Fibroblast of pulmonary artery (primary cell): ENCODE results near the gene AFTPH.
A peak's percentile ranks its signal among the peaks of the same experiment; 100 is the strongest.
"Not testable (repeated sequence)": the region's sequence is repeated elsewhere in the genome, so short reads cannot be mapped to it uniquely, and the experiment has no call there.

Source experiments
- DNase-seq: peaks from one replicate; pipeline ENCODE4 v3.0.0-alpha.2; 2010; ENCODE audit warnings: low read depth
- H3K4me3 ChIP-seq: replicated peaks from 2 replicates; pipeline ENCODE4 v1.5.1; 2011; ENCODE audit warnings: low read depth, mild to moderate bottlenecking, control low read depth, low read length, moderate library complexity
- TF ChIP-seq, protein P1 (sequence below): IDR thresholded peaks from 2 replicates; pipeline ENCODE4 v1.5.1; 2011; ENCODE audit warnings: mild to moderate bottlenecking, control low read depth, low read length, inconsistent platforms; ENCODE audit errors: missing control alignments

The AFTPH gene

DNA sequence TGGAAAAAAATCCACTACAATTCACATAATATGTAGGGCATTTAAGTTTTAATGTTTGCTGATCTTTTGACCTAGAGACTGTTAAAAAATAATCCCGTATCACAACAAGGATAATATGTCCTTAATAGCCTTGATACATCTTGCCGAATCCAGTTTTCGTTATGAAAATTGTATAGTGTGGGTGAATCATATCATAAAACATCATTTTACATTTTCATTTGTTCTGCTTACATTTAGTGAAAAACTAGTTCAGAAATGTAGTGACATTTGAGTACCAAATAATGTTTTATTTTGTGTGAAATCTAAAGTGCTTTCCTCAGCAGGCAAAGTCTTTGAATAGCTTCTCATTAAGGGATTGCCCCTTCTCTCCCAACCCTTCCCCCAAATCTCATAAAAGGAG is 1.9 kb downstream of the AFTPH start:
- H3K4me3 ChIP-seq, result no peak overlapping the region
- TF ChIP-seq, protein P1, sequence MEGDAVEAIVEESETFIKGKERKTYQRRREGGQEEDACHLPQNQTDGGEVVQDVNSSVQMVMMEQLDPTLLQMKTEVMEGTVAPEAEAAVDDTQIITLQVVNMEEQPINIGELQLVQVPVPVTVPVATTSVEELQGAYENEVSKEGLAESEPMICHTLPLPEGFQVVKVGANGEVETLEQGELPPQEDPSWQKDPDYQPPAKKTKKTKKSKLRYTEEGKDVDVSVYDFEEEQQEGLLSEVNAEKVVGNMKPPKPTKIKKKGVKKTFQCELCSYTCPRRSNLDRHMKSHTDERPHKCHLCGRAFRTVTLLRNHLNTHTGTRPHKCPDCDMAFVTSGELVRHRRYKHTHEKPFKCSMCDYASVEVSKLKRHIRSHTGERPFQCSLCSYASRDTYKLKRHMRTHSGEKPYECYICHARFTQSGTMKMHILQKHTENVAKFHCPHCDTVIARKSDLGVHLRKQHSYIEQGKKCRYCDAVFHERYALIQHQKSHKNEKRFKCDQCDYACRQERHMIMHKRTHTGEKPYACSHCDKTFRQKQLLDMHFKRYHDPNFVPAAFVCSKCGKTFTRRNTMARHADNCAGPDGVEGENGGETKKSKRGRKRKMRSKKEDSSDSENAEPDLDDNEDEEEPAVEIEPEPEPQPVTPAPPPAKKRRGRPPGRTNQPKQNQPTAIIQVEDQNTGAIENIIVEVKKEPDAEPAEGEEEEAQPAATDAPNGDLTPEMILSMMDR, result no peak
- no peak for DNase-seq

DNA sequence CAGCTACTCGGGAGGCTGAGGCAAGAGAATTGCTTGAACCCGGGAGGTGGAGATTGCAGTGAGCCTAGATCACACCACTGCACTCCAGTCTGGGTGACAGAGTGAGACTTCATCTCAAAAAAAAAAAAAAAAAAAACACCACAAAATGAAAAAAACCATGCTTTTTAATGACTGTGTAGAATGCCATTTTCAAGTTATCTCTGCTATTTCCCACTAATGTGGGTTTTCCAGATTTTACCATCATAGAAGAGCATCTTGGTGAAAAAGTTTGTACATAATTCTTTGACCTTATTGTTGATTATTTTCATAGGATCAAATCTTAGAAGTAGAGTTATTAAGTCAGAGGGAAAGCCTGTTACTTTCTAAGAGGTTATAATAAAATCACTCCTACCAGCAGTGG is 6.8 kb downstream of the AFTPH start:
- not testable (repeated sequence) for DNase-seq, H3K4me3 ChIP-seq

DNA sequence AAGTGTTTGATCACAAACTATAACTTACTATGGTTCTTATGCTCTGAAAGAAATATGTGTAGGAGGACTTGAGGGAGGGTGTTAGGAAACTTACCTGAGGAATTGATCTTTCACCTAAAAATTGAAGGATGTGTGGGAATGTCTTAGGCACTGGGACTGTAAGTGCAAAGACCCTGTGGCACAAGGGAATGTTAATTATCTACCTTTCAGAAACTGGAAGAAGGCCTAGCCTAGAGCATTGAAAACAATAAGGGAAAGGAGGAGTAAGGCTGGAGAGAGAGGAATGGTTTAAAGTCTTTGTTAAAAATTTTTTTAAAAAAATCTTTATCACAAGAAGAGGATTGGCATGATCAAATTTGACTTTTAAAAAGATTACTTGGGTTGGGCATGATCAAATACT is 7.9 kb downstream of the AFTPH start:
- no peak for DNase-seq
- TF ChIP-seq, protein P1, result no peak
- H3K4me3 ChIP-seq, result no peak overlapping the region

DNA sequence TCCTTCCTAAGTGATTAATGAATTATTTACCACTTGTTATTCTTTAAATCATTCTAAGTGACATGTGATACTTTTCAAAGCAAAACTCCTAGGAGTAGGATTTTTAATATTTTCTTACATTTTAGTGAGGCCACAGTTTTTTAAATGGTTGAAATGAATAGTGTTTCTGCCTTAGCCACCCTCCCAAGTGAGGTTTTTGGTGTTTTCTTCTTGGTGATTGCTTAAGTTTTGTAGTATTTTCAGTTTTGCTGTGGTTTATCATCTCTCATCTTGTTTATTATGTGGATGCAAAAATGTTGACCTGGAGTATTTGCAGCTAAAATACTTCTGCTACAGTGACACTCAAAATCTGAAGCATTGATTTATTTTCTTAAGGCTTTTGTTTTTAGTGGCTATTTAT is 9.8 kb downstream of the AFTPH start:
- no peak overlapping the region for H3K4me3 ChIP-seq
- DNase-seq, result no peak
- TF ChIP-seq, protein P1, result no peak

DNA sequence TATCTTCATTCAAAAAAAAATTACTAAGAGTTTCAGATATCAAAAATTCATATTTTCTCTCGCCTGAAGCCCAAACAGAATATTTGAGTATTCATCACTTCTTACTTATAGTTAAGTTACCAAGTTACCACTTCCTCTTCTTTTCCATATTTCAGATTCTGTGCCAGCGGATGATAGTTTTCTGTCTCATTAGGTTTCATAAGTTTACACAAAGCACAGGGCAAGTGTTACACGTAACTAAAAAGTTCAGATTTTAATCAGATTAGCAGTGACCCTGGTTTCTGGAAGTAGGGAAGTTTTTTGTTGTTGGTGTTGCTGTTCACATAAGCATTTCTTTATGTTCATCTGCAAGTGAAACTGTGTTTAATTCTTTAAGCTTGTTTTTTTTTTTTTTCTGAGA is 10.2 kb downstream of the AFTPH start:
- TF ChIP-seq, protein P1, result no peak
- no peak for DNase-seq
- H3K4me3 ChIP-seq, result no peak overlapping the region

DNA sequence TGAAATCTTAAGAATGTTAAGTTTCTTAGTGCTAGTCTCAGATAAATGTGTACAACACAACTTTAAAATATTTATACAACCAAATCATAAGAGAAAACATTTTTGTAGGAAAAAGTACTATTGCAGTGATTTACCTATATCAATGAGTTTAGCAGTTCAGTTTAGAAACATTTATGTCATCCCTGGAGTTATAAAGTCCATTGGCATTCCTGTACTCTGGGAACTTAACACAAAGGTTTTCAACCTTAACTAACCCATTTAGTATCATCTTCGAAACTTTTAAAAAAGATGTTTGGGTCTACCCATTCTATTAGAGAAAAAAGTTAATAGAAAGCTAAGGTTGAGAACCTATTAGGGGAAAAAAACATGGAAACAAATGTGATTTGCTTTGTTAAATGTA is 10.9 kb downstream of the AFTPH start:
- TF ChIP-seq, protein P1, result no peak
- no peak overlapping the region for H3K4me3 ChIP-seq
- DNase-seq, result no peak

DNA sequence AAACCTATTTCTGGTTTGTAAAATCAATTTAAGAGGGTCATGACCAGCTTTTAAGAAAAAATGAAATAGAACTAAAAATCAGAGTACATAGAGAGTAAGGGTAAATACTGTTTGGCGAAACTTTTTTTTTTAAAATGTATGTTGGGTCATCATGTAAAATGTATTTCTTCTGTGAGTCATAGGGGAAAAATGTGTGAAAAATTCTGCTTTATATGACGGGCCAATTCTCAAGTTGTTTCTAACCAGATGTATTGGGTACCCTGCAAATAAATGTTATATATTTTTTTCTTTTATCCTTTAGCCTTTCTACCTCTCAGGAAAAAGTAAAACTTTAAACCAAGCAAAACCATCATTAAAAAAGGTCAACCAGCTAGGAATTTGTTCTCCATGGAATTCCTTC is 13.9 kb downstream of the AFTPH start:
- TF ChIP-seq, protein P1, result no peak
- peak; percentile 41 for DNase-seq
- no peak overlapping the region for H3K4me3 ChIP-seq
